ENCODE data around the gene GPR12. TPM values are rescaled to one million over a fixed set of nuclear protein-coding genes. Genes with fewer than 3 reads are reported as not detected.

GPR12 gene
- total RNA-seq, 5 donors from 2014 or later (not counting 1 experiment from before 2014, with no cell fraction given): not detected

Other genes starting within 250 kb of the GPR12 start
- gene WASF3, start 203.1 kb downstream of the GPR12 start, total RNA-seq: under 1 TPM in 4 of 5 donors, not detected in 1; 0.15 to 0.41 (median 0.27) TPM